ENCODE measurements around the gene FSTL4.

Gene FSTL4

GRCh38 chr5:133304707-133305216 lies 307.6 kb downstream of the FSTL4 start:
- Histone ChIP-seq H3K9ac (ENCODE audit: low read depth, low read length) (no peak overlapping the region), H3K4me2 (ENCODE audit: insufficient read depth, low read length) (no peak overlapping the region), H3K27ac (ENCODE audit: low read length) (no peak overlapping the region), H3K27me3 (ENCODE audit: insufficient read depth, low read length, poor library complexity) (no peaks in the 10 kb centered on the region), H3K4me3 (ENCODE audit: low read depth in 1 of 2, low read length in 2 of 2) (no peak overlapping the region), H3K36me3 (ENCODE audit: insufficient read depth, low read length) (no peaks in the 10 kb centered on the region), H3K9me3 (ENCODE audit: insufficient read depth, low read length, severe bottlenecking) (no peaks in the 10 kb centered on the region), H4K20me1 (ENCODE audit: insufficient read depth, low read length) (no peaks in the 10 kb centered on the region), H2AFZ (ENCODE audit: low read depth, low read length) (no peak overlapping the region), H3K79me2 (ENCODE audit: insufficient read depth, low read length) (no peaks in the 10 kb centered on the region), H3K4me1 (ENCODE audit: insufficient read depth, low read length) (peaks cover 19% of the 10 kb centered on the region)
- TF ChIP-seq EZH2 (IDR thresholded peaks at IDR 0.05; ENCODE audit: borderline replicate concordance, low read depth, low read length, severe bottlenecking): no peak
- ATAC-seq (ENCODE audit: insufficient read depth, low read depth) (no peak), DNase-seq (no peak)

DNA sequence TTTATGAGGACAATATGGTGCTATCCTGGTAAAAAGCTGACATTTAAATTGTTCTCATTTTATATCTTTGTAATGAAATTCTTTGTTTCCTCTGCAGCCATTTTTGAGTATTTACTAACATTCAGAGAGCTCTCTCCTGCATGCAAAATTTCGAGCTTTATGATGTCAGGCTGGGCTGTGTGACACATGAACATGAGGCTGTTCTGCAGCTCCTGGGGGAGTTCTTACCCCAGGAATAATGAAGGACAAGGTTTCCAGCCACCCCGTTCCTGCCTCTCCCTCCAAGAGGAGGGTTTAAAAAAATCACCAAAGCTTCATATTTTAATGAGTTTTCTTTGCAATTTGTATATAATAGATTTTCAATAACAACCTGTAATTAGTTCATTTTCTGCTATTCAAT lies 308.2 kb downstream of the FSTL4 start:
- Histone ChIP-seq H3K4me3 (ENCODE audit: low read depth in 1 of 2, low read length in 2 of 2) (no peak overlapping the region), H3K4me1 (ENCODE audit: insufficient read depth, low read length) (peaks cover 13% of the 10 kb centered on the region), H3K9me3 (ENCODE audit: insufficient read depth, low read length, severe bottlenecking) (no peaks in the 10 kb centered on the region), H2AFZ (ENCODE audit: low read depth, low read length) (no peak overlapping the region), H3K79me2 (ENCODE audit: insufficient read depth, low read length) (no peaks in the 10 kb centered on the region), H3K9ac (ENCODE audit: low read depth, low read length) (no peak overlapping the region), H4K20me1 (ENCODE audit: insufficient read depth, low read length) (no peaks in the 10 kb centered on the region), H3K36me3 (ENCODE audit: insufficient read depth, low read length) (no peaks in the 10 kb centered on the region), H3K27me3 (ENCODE audit: insufficient read depth, low read length, poor library complexity) (no peaks in the 10 kb centered on the region), H3K4me2 (ENCODE audit: insufficient read depth, low read length) (no peak overlapping the region), H3K27ac (ENCODE audit: low read length) (no peak overlapping the region)
- ATAC-seq (ENCODE audit: insufficient read depth, low read depth) (no peak), DNase-seq (no peak)
- TF ChIP-seq CTCF (IDR thresholded peaks at IDR 0.05; ENCODE audit: borderline replicate concordance, extremely low read depth, low read length, poor library complexity, severe bottlenecking) (no peak), EZH2 (IDR thresholded peaks at IDR 0.05; ENCODE audit: borderline replicate concordance, low read depth, low read length, severe bottlenecking) (no peak)

DNA sequence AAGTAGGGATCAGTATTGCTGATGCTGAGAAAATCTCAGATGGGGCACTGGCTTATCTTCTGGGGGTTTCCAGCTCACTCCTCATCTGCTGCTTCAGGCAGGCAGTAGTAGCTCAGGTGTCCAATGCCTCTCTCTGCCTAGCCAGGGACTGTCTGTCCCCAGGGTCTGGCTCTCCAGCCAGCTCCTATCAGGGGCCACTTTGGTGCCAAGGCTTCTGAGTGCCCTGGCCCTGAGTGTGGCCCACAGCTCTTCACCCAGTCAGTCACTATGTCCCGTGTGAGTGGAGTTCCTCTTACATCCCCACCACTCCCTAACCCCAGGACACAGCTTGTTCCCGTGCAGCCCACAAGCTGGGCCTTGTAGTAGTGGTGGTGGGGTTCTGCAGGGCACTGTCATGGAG lies 309.0 kb downstream of the FSTL4 start:
- Histone ChIP-seq H3K36me3 (ENCODE audit: insufficient read depth, low read length) (no peaks in the 10 kb centered on the region), H2AFZ (ENCODE audit: low read depth, low read length) (no peak overlapping the region), H3K79me2 (ENCODE audit: insufficient read depth, low read length) (no peaks in the 10 kb centered on the region), H3K27ac (ENCODE audit: low read length) (no peak overlapping the region), H3K9me3 (ENCODE audit: insufficient read depth, low read length, severe bottlenecking) (no peaks in the 10 kb centered on the region), H3K27me3 (ENCODE audit: insufficient read depth, low read length, poor library complexity) (no peaks in the 10 kb centered on the region), H4K20me1 (ENCODE audit: insufficient read depth, low read length) (no peaks in the 10 kb centered on the region), H3K4me2 (ENCODE audit: insufficient read depth, low read length) (no peak overlapping the region), H3K4me3 (ENCODE audit: low read depth in 1 of 2, low read length in 2 of 2) (no peak overlapping the region), H3K4me1 (ENCODE audit: insufficient read depth, low read length) (peaks cover 5% of the 10 kb centered on the region), H3K9ac (ENCODE audit: low read depth, low read length) (no peak overlapping the region)
- TF ChIP-seq EZH2 (IDR thresholded peaks at IDR 0.05; ENCODE audit: borderline replicate concordance, low read depth, low read length, severe bottlenecking): no peak
- TF ChIP-seq CTCF (IDR thresholded peaks at IDR 0.05; ENCODE audit: borderline replicate concordance, extremely low read depth, low read length, poor library complexity, severe bottlenecking): no peak
- ATAC-seq (ENCODE audit: insufficient read depth, low read depth): no peak
- DNase-seq: no peak

GRCh38 chr5:133299728-133300127 lies 312.6 kb downstream of the FSTL4 start:
- no peaks in the 10 kb centered on the region; the same call in 1 of the 2 replicates for H3K4me1 ChIP-seq (ENCODE audit: insufficient read depth, low read length)
- ATAC-seq (ENCODE audit: insufficient read depth, low read depth): no peak
- no peaks in the 10 kb centered on the region for H3K9me3 ChIP-seq (ENCODE audit: insufficient read depth, low read length, severe bottlenecking)
- no peaks in the 10 kb centered on the region for H3K79me2 ChIP-seq (ENCODE audit: insufficient read depth, low read length)
- no peak overlapping the region for H3K4me3 ChIP-seq (ENCODE audit: low read depth in 1 of 2, low read length in 2 of 2)
- no peak for DNase-seq
- H2AFZ ChIP-seq (ENCODE audit: low read depth, low read length): no peak overlapping the region
- H3K27me3 ChIP-seq (ENCODE audit: insufficient read depth, low read length, poor library complexity): no peaks in the 10 kb centered on the region
- no peak overlapping the region for H3K27ac ChIP-seq (ENCODE audit: low read length)
- no peaks in the 10 kb centered on the region for H3K36me3 ChIP-seq (ENCODE audit: insufficient read depth, low read length)
- H3K9ac ChIP-seq (ENCODE audit: low read depth, low read length): no peak overlapping the region
- no peaks in the 10 kb centered on the region for H4K20me1 ChIP-seq (ENCODE audit: insufficient read depth, low read length)
- TF ChIP-seq CTCF (IDR thresholded peaks at IDR 0.05; ENCODE audit: borderline replicate concordance, extremely low read depth, low read length, poor library complexity, severe bottlenecking) (no peak), EZH2 (IDR thresholded peaks at IDR 0.05; ENCODE audit: borderline replicate concordance, low read depth, low read length, severe bottlenecking) (no peak)
- no peak overlapping the region for H3K4me2 ChIP-seq (ENCODE audit: insufficient read depth, low read length)
